Immature natural killer cell (primary cell): Measurements from ENCODE around the gene WDFY4. TPM values are rescaled to one million over a fixed set of nuclear protein-coding genes. Genes with fewer than 3 reads are reported as not detected.

Experiments used
- DNase-seq, 3 donors: peaks; one replicate each; pipeline ENCODE4 v3.0.0; 2022; ENCODE audit warnings: mixed read lengths in 1 of 3
- H3K27ac Mint-ChIP-seq, 6 donors: one replicate each; pipeline ENCODE4 v1.8.0; 2020; ENCODE audit warnings: mixed read lengths in 6 of 6, mild to moderate bottlenecking in 5 of 6, inconsistent platforms in 4 of 6, moderate library complexity in 3 of 6
- H3K27me3 Mint-ChIP-seq, 3 donors: one replicate each; pipeline ENCODE4 v1.8.0; 2020 to 2021; ENCODE audit warnings: low read depth in 3 of 3, mild to moderate bottlenecking in 3 of 3, mixed read lengths in 3 of 3, moderate library complexity in 3 of 3, inconsistent platforms in 1 of 3
- H3K36me3 Mint-ChIP-seq, 3 donors: one replicate each; pipeline ENCODE4 v1.8.0; 2020; ENCODE audit warnings: mixed read lengths in 3 of 3, inconsistent platforms in 2 of 3, mild to moderate bottlenecking in 2 of 3
- H3K4me1 Mint-ChIP-seq, 2 donors: one replicate each; pipeline ENCODE4 v1.8.0; 2020; ENCODE audit warnings: inconsistent platforms in 2 of 2, mild to moderate bottlenecking in 2 of 2, mixed read lengths in 2 of 2, moderate library complexity in 1 of 2
- H3K4me3 Mint-ChIP-seq, 5 donors: one replicate each; pipeline ENCODE4 v1.8.0; 2020; ENCODE audit warnings: mild to moderate bottlenecking in 5 of 5, mixed read lengths in 5 of 5, inconsistent platforms in 3 of 5, moderate library complexity in 3 of 5
- H3K9me3 Mint-ChIP-seq, 6 donors: one replicate each; pipeline ENCODE4 v1.8.0; 2020; ENCODE audit warnings: mild to moderate bottlenecking in 6 of 6, mixed read lengths in 6 of 6, inconsistent platforms in 4 of 6, moderate library complexity in 3 of 6
- polyA plus RNA-seq, 3 donors: library from polyadenylated mRNA; unstranded; fragments of 300-500 nt; fragmentation: Illumina TruSeq; gene quantifications; one replicate each; pipeline ENCODE4 v1.2.3, GENCODE V29; 2021

WDFY4 gene
- polyA plus RNA-seq, 3 donors from 2014 or later: 1.0 to 2.2 TPM; not detected in 1

DNA sequence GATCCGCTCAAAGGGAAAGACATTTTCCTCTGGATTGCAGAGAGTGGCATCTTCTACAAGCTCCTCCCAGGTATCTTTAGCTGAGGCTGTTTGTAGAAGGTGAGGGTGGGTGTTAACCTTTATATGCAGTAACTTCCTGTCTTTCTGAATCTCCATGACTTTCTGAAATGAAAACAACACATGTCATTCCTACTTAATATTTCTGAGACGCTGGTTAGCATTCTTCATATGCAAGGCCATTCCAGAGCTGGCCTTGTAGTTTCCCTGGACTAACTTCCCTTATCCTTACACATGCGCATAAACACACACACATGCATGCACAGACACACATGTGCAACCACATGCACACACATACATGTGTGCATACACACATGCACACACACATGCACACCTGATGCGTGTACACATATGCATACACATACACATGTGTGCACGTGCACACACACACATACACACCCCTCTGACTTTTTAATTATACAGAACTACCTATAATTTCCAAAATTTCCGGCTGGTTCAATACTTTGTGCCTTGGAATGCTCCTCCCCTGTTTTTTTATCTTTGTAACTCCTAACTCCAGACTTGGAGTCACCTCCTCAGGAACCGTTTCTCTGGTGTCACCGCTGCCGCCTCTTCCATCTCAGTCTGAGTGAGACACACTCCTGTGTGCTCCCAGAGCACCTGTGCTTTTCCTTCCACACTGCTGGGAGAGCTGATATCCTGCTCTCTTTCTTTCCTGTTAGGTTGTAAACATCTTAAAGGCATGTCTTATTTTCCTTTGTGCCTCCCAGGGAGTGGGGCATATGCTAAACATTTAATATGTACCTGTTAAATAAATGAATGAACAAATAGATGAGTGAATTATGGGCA is 199.7 kb downstream of the WDFY4 start:
- no peaks in the 10 kb centered on the region for H3K36me3 Mint-ChIP-seq
- no peaks in the 10 kb centered on the region for H3K9me3 Mint-ChIP-seq
- no peak overlapping the region for H3K27ac Mint-ChIP-seq
- H3K4me3 Mint-ChIP-seq: no peak overlapping the region
- H3K27me3 Mint-ChIP-seq: peaks cover 0 to 4% (median 0%) of the 10 kb centered on the region in 3 donors
- no peak for DNase-seq
- H3K4me1 Mint-ChIP-seq: no peaks in the 10 kb centered on the region

DNA sequence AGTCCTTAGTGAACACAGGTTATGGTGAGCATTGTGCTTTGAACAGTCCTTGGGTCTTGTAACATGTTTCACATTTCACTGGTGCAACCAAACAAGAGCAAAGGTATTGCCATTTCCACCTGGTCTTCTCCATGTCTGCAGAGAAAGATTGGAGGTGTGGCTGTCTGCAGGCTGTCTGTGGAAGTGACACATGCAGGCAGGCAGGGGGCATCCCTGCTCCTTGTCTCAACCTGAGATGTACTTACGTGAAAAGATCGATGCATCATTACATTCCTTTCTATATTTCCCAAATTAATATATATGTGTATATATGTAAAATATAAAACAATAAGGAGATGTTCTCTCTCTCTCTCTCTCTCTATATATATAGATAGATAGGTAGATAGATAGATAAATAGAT is 200.7 kb downstream of the WDFY4 start:
- Mint-ChIP-seq H3K9me3 (no peaks in the 10 kb centered on the region), H3K4me1 (no peaks in the 10 kb centered on the region), H3K4me3 (no peak overlapping the region), H3K27ac (no peak overlapping the region), H3K36me3 (no peaks in the 10 kb centered on the region), H3K27me3 (peaks cover 0 to 4% (median 0%) of the 10 kb centered on the region in 3 donors)
- DNase-seq: no peak

DNA sequence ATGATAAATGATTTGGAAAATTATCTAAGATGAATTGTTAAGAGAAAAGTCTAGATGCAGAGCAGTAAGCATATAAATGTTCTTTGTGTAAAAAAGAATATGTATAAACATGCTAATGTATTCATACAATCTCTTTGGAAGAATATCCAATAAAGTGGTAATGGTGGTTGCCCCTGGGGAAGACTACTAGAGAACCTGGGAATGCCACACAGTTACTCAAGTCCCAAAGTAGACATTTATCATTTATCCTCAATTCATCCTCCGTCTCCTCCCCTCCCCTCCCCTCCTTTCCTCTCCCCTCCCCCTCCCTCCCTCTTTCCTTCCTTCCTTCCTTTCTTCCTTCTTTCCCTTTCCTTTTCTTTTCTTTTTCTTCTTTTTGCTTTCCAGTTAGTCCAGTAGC is 203.3 kb downstream of the WDFY4 start:
- Mint-ChIP-seq H3K27ac (no peak overlapping the region), H3K4me3 (no peak overlapping the region), H3K27me3 (peaks cover 0 to 4% (median 4%) of the 10 kb centered on the region in 3 donors), H3K4me1 (no peaks in the 10 kb centered on the region), H3K36me3 (no peaks in the 10 kb centered on the region), H3K9me3 (no peaks in the 10 kb centered on the region)
- DNase-seq: no peak

GRCh38 chr10:48890888-48891850 is 206.5 kb downstream of the WDFY4 start:
- H3K27ac Mint-ChIP-seq: no peak overlapping the region
- H3K4me1 Mint-ChIP-seq: no peaks in the 10 kb centered on the region
- H3K36me3 Mint-ChIP-seq: no peaks in the 10 kb centered on the region
- peaks cover 0 to 4% (median 0%) of the 10 kb centered on the region in 3 donors for H3K27me3 Mint-ChIP-seq
- no peak for DNase-seq
- no peak overlapping the region for H3K4me3 Mint-ChIP-seq
- no peaks in the 10 kb centered on the region for H3K9me3 Mint-ChIP-seq

DNA sequence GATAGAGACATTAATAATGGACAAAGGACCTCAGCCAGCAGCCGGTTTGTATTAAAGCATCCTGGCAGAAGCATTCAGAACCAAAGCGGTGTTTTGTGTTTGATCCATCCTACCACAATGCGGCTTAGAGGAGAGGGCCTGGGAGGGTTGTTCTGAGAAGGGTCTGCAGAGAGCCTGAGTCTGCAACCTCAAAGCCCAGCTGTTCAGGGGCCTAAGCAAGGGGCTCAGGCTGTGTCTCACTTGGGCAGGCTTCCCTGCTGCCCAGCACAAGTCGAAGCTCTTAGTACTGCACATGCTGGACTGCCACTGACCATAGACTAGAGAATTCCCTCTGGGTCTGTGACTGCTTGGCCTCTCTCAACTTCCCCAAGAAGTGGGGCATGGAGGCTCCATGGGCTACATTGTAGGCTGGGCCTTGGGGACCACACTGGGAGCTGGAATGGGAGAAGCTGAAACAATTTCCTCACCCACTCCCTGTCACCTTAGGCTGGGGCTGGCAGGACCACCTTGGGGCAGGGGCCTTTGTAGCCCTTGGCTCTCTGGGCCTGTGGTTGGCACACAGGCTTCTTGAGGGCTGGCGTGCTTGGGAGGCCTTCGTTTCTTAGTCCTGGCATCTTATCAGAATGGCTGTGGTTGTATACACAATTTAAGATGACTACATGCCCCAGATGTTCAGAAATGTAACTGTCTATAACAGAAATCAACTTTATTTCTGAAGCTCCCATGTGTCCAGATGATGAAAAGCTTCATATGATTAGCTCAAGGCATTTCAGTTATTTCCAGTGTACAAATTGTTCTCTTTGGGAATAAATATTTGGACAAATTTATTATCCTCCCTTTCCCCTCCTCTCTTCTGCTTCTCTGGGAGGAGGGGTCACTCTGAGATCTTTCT is 210.5 kb downstream of the WDFY4 start:
- Mint-ChIP-seq H3K36me3 (no peaks in the 10 kb centered on the region), H3K4me3 (no peak overlapping the region), H3K4me1 (no peaks in the 10 kb centered on the region), H3K27me3 (peaks cover 0 to 4% (median 2%) of the 10 kb centered on the region in 3 donors), H3K9me3 (no peaks in the 10 kb centered on the region), H3K27ac (no peak overlapping the region)
- no peak for DNase-seq

GRCh38 chr10:48895803-48896195 is 211.1 kb downstream of the WDFY4 start:
- no peak overlapping the region for H3K4me3 Mint-ChIP-seq

DNA sequence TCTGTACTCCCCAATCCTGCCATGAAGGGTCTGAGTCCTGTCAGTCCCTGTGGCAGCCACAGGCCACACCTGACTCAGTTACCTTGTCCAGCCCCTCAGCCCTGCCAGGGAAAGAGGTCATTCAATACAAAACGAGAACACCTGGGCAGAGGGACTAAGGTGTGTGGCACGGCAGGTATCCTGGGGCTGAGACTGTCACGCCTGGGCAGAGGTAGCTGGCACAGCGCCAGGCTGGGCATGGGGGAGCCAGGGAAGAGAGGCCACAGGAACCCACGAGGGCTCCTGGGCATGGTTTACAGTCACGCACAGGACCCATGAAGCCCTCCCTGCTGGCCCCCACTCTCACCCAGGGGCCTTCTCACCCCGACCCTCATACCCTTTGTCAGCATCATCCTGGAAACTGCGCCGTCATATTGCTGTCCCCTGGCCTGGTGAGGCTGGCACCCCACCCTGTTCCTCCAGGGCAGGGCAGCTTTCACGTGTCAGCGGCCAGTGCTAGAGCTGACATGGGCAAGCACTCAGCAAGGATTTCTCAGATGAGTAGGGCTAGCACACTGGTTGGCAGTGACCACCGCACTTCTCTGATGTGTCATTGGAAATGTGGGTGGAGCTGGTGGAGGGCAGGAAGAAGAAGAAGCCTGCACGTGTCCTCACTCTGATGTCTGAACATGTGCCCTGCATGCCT is 212.2 kb downstream of the WDFY4 start:
- H3K4me3 Mint-ChIP-seq: no peak overlapping the region
- no peaks in the 10 kb centered on the region for H3K9me3 Mint-ChIP-seq
- H3K4me1 Mint-ChIP-seq: no peaks in the 10 kb centered on the region
- no peaks in the 10 kb centered on the region for H3K36me3 Mint-ChIP-seq
- H3K27ac Mint-ChIP-seq: no peak overlapping the region
- no peak for DNase-seq
- H3K27me3 Mint-ChIP-seq: peaks cover 0 to 2% (median under 1%) of the 10 kb centered on the region in 3 donors

More at GRCh38 chr10:48895803-48896195, 211.1 kb downstream of the WDFY4 start:
- no peaks in the 10 kb centered on the region for H3K36me3 Mint-ChIP-seq
- H3K4me1 Mint-ChIP-seq: no peaks in the 10 kb centered on the region
- peaks cover 0 to 4% (median 2%) of the 10 kb centered on the region in 3 donors for H3K27me3 Mint-ChIP-seq
- DNase-seq: no peak
- no peak overlapping the region for H3K27ac Mint-ChIP-seq
- H3K9me3 Mint-ChIP-seq: no peaks in the 10 kb centered on the region

DNA sequence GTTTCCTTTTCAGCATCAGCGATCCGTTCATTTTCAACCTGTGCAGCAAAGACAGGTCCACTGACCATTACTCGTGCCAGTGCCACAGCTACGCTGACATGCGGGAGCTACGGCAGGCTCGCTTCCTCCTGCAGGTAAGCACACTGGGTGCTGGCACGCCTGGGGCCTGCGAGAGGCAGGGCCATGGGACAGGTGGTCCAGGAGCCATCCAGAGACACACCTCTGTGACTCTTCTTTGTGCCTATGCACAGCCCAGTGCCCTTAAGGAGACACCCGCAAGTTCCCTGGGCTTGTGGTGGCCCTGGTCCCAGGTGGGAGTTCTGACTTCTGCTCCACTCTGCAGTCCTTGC is 212.7 kb downstream of the WDFY4 start:
- no peaks in the 10 kb centered on the region for H3K36me3 Mint-ChIP-seq
- peaks cover 0 to 2% (median 0%) of the 10 kb centered on the region in 3 donors for H3K27me3 Mint-ChIP-seq
- H3K4me1 Mint-ChIP-seq: no peaks in the 10 kb centered on the region
- no peak overlapping the region for H3K27ac Mint-ChIP-seq
- no peak overlapping the region for H3K4me3 Mint-ChIP-seq
- H3K9me3 Mint-ChIP-seq: no peaks in the 10 kb centered on the region
- DNase-seq: no peak

- Mint-ChIP-seq H3K27me3 (peaks cover 0 to 5% (median 0%) of the 10 kb centered on the region in 3 donors), H3K4me3 (no peak overlapping the region), H3K9me3 (no peaks in the 10 kb centered on the region), H3K27ac (no peak overlapping the region), H3K36me3 (no peaks in the 10 kb centered on the region), H3K4me1 (no peaks in the 10 kb centered on the region)
- DNase-seq: no peak
Observed at GRCh38 chr10:48898426-48898825, 213.8 kb downstream of the WDFY4 start.

DNA sequence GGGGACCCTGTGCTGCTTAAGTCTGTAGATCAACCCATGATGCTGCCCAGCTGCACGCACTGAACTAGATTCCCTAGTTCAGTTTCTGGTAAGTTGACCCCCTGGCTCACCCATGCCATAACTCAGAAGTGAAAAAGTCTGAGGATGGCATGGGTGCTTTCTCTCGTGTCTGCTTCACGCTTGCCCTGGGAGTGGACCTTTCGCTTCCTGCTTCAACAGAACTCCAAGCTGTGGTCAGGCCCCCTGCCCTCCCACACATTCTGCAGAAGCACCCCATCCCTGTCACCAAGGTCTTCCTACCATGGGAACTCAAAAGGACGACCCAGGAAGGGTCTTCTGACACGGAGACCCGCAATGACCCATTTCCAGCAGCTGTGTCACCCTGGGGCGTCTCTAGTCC is 215.1 kb downstream of the WDFY4 start:
- H3K27me3 Mint-ChIP-seq: peaks cover 0 to 9% (median 0%) of the 10 kb centered on the region in 3 donors

GRCh38 chr10:48900371-48900801 is 215.7 kb downstream of the WDFY4 start:
- DNase-seq: no peak
- Mint-ChIP-seq H3K4me3 (no peak overlapping the region), H3K36me3 (no peaks in the 10 kb centered on the region), H3K27me3 (peaks cover 0 to 9% (median 0%) of the 10 kb centered on the region in 3 donors), H3K4me1 (no peaks in the 10 kb centered on the region), H3K27ac (no peak overlapping the region), H3K9me3 (no peaks in the 10 kb centered on the region)

More for the DNA sequence above, 215.1 kb downstream of the WDFY4 start:
- DNase-seq: no peak
- H3K4me3 Mint-ChIP-seq: no peak overlapping the region
- no peaks in the 10 kb centered on the region for H3K4me1 Mint-ChIP-seq
- no peaks in the 10 kb centered on the region for H3K36me3 Mint-ChIP-seq
- H3K27ac Mint-ChIP-seq: no peak overlapping the region
- no peaks in the 10 kb centered on the region for H3K9me3 Mint-ChIP-seq

DNA sequence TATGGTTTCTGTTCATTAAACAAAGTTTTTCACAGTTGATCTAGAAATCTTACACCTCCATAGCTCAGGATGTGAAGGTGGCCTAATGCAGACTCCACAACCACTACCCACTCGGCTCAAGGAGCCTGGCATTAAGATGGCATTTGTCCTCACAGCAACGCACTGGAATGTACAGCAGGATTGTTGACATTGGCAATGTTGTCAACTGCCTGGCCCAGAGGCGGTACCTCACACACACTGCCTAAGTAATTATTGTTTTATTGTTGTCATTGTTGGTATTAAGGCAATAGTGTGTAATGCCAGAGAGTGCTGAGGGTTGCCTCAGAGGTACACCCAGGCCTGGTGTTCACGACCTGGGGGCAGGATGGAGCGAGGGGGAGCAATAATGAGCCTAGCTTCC is 216.6 kb downstream of the WDFY4 start:
- no peak for DNase-seq

GRCh38 chr10:48902096-48902495 is 217.4 kb downstream of the WDFY4 start:
- no peak for DNase-seq
- Mint-ChIP-seq H3K9me3 (no peaks in the 10 kb centered on the region), H3K27ac (no peak overlapping the region), H3K27me3 (peaks cover 0 to 12% (median 0%) of the 10 kb centered on the region in 3 donors), H3K4me3 (no peak overlapping the region), H3K4me1 (no peaks in the 10 kb centered on the region), H3K36me3 (no peaks in the 10 kb centered on the region)

More for the DNA sequence above, 216.6 kb downstream of the WDFY4 start:
- Mint-ChIP-seq H3K27me3 (peaks cover 0 to 10% (median 0%) of the 10 kb centered on the region in 3 donors), H3K4me1 (no peaks in the 10 kb centered on the region), H3K4me3 (no peak overlapping the region), H3K27ac (no peak overlapping the region), H3K36me3 (no peaks in the 10 kb centered on the region), H3K9me3 (no peaks in the 10 kb centered on the region)
